GM04503 (cell line): ENCODE results near the gene SLC39A13.

Experiments used
- DNase-seq: peaks from one replicate; pipeline ENCODE4 v3.0.0-alpha.2; 2012; ENCODE audit warnings: low read depth

The SLC39A13 gene

DNA sequence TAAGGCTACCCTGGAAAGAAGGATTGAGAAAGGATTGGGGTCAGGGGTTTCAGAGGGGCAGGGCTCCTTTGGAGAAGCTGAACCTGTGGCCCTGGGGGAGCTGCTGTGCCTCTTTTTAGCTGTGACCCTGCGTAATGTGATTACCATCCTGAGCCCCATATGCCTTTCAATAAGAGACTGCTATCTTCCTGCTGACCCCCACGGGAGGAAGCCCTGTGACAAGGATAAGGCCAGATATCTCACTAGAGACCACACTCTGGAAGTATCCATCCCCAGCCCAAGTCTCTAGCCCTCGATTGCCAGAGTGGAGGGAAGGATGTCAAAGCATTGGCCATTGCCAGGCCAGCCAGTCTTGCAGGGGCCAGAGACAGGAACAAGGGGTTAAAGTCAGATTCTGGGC lies 4.8 kb upstream of the SLC39A13 start:
- DNase-seq = no peak

DNA sequence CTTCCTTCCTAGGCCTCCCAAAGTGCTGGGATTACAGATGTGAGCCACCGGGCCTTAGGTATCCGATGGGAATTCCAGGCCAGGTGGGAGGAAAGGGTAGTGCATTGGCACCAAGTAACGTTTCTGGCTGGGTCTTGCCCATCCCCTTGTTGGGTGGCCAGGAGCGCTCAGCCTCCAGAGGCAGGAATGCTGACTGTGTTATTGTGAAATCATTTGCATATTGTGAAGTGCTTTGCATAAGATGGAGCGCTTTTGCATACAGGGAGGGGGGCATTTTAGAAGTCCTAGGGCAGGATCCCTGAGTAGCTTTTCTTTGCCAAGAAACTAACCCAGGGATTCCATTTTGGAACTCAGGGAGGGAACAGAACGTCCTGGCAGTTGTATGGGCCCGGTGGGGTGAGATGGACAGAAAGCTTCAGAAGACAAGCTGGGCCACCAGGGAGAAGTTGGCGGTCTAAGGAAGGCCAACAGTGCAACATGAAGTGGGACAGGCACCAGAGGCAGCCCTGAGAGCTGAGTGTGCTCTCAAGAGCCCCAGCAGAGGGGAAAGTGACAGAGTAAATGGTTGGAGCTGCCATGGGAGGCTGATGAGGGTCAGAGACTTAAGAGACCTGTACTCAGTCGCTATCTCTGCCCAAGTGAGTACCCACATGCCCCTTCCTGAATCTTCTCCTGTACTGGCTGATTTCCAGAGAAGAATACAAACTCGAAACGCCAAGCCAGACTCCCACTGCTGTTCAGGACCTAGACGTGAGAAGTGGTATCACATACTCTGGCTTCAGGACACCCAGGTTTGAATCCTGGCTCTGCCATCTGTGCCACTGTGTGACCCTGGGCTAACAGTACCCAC lies 1.3 kb upstream of the SLC39A13 start:
- no peak for DNase-seq

DNA sequence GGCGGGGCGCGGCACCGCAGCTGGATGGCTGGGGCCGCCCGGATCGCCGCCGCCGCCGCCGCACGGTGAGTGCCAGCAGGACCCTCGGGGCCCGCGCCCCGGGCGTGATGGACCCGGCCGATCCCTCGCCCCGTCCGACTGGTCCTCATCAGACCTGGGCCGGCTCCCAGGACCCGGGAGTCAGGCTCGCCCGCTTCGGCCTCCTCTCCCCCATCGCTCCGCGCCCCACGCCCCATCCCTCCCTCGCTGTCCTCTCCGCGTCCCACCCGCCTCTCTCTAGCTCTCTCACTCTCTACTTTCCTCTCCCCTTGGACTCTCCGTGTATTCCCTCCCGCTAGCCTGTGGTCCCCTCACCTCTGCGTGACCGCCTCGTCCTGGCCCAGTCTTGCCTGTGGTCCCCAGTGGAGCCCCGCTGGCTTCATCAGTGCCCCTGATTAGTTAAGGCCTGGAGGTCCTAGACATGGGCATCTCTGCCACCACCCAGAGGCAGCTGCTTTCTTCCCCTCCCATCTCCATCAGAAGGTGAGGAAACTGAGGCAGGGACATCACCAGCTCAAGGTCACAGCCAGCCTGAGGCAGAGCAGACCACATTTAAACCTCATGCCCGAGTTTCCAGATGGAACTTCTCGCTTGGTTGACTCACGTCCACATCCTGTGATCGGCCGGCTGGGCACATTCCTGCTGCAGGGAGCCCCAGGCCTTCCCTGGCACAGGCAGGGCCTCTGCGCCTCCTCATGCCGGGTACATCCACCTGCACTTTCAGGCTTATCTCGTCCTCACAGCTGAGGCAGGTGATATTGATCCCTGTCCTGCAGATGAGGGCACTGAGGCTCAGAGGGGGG lies 429 bp downstream of the SLC39A13 start:
- peak; percentile 56 for DNase-seq

DNA sequence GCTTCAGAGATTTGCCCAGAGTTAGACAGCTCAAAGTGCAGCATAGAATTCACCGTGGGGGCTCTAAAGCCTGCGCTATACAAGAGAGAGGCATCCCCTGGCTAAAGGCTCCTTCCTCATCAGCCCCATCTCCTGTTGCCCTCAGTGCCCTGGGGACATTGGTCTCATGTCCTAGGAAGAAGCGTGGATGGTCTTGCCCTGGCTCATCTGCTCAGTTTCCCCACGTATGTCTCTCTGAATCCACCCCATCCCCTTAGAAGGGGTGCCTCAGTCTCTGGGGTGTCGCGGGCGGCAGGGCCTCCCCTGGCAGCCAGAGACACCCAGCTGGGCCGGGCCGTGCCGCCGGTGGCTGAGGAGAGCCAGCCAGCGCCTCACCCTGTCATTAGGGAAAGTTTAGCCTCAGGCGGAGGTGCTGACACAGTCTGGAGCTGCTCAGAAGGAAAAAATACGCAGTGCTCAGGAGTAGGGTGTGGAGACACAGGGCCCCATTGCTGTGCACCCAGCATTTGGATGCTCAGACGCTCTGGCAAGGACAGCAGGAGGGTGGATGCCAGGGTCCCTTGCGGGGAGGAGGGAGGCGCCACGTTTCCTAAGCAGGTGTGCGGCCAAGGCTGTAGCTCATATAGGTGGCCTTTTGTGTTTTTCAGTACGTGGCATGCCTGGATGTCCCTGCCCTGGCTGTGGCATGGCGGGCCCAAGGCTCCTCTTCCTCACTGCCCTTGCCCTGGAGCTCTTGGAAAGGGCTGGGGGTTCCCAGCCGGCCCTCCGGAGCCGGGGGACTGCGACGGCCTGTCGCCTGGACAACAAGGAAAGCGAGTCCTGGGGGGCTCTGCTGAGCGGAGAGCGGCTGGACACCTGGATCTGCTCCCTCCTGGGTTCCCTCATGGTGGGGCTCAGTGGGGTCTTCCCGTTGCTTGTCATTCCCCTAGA lies 1.3 kb downstream of the SLC39A13 start:
- no peak for DNase-seq

DNA sequence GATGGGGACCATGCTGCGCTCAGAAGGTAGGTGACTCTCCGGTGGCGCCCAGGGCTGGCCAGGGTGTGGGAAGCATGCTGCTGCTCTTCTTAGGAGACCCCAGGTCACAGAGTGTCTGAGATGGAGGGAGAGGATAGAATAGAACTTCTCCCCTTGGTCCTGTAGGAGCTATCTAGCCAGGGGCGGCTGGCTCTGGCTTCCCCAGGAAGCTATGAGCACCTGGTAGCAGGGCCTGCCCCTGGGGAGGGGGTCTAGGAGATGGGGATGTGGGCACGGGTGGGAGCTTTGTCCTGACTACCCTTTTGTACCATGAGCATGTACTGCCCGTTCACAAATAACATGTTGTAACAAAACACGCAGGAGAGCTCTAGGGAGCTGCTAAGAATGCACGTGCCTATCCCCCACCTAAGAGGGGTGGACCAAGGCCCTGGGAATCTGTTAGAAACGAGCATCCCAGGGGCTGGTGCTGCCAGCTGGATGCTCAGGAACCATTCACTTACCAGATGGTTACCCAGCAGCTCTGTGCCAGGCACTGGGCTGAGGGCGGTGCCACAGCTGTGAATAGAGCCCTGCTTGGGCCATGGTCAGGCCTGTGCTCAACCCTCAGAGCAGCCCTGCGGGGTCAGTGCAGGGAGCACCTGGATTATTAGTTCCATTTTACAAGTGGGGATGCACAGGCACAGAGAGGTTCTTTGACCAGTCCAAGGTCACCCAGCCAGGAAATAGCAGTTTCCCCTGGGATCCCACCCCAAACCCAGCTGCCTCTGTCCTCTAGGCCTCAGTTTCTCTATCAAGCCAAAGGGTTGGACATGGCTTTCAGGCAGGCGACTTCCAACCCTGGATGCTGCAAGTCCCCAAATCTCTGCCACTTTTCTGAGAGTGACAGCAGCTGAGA lies 2.2 kb downstream of the SLC39A13 start:
- DNase-seq = no peak

DNA sequence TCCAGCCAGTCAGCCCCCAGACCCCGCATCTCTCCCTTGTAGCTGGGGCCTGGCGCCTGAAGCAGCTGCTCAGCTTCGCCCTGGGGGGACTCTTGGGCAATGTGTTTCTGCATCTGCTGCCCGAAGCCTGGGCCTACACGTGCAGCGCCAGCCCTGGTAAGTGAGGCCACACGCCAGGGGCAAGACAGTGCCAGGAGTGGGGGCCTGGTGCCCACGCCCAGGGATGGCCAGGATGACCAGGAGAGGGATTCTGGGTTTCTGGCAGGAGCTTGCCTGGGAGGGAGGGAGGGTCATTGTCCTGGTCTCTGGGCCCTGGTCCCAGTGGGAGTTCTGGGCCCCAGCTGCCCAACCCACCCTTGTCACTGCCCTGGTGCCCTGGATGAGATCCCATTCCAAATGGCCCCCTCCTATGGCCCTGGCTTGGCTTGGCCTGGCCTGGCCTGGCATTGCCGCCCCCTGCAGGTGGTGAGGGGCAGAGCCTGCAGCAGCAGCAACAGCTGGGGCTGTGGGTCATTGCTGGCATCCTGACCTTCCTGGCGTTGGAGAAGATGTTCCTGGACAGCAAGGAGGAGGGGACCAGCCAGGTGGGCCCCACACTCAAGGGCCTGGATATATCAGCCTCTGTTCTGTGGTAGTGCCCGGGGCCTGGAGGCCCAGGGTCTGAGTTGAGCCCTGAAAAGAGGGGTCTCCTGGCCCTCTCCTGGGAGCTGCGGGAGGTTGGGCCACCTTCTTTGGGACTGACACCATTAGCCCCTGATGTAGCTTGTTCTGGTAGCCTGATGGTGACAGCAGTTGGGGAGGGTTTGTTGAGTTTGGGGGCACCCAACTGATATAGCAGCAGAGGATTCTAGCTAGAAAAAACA lies 3.7 kb downstream of the SLC39A13 start:
- DNase-seq = no peak

DNA sequence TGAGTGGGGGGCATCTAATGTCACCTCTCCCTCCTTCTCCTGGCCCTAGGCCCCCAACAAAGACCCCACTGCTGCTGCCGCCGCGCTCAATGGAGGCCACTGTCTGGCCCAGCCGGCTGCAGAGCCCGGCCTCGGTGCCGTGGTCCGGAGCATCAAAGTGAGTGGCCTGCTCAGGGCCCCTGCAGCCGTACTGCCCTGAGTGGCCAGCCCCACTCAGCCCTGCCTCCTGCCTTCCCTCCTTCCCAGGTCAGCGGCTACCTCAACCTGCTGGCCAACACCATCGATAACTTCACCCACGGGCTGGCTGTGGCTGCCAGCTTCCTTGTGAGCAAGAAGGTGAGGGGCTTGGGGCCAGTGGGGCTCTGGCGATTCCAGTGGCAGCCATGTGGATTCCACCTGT lies 5.0 kb downstream of the SLC39A13 start:
- no peak for DNase-seq

DNA sequence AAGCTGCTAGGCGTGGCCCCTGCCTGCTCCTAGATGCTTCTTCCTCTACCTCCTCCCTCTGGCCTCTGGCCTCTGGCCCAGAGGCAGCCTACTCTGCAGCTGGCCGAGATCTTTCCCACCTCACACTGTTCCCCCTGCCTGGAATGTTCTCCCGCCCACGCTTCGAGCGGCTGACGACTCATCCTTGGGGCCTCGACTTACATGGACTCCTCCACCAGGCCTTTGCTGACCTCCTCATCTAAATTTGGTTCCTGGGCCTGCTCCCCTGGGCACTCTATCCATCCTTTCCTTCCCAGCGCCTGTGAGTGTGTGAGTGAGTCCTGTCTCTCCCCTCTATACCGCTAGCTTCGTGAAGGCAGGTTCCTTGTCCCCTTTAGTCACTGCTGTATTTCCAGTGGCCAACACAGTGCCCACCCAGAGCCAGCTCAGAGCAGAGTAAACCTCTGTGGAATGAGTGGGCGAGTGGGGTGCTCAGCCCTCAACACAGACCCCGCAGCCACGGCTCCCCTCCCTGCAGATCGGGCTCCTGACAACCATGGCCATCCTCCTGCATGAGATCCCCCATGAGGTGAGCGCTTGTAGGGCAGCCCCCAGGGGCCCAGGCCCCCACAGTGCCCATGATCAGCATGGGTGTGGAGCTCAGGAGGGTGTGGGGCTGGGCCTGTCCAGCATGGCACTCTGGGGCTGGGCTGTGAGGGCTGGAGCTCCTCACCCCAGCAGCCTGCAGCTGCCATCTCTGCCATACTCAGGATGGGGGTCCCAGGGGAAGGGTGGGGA lies 5.7 kb downstream of the SLC39A13 start:
- no peak for DNase-seq

DNA sequence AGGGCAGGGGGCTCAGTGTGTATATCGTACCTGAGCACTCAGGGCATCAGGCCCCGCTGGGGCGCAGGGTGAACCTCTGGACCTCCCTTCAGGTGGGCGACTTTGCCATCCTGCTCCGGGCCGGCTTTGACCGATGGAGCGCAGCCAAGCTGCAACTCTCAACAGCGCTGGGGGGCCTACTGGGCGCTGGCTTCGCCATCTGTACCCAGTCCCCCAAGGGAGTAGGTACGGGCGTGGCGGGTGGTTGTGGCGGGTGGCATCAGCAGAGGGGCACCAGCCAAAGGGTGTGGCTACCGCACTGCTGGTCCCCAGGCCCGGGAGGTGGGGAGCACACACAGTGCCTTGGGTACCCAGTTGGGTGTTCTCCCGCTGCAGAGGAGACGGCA lies 6.3 kb downstream of the SLC39A13 start:
- no peak for DNase-seq

DNA sequence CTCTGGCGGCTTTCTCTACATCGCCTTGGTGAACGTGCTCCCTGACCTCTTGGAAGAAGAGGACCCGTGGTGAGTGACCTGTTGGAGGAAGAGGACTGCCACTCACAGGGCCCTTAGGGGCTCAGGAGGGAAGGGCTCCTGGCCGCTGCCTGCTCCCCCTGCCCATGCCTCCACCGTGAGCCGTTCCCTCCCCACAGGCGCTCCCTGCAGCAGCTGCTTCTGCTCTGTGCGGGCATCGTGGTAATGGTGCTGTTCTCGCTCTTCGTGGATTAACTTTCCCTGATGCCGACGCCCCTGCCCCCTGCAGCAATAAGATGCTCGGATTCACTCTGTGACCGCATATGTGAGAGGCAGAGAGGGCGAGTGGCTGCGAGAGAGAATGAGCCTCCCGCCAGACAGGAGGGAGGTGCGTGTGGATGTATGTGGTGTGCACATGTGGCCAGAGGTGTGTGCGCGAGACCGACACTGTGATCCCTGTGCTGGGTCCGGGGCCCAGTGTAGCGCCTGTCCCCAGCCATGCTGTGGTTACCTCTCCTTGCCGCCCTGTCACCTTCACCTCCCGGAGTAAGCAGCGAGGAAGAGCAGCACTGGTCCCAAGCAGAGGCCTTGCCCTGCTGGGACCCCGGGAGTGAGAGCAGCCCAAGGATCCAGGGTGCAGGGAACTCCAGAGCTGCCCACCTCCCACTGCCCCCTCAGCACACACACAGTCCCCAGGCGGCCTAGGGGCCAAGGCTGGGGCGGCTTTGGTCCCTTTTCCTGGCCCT lies 6.9 kb downstream of the SLC39A13 start:
- DNase-seq = no peak

DNA sequence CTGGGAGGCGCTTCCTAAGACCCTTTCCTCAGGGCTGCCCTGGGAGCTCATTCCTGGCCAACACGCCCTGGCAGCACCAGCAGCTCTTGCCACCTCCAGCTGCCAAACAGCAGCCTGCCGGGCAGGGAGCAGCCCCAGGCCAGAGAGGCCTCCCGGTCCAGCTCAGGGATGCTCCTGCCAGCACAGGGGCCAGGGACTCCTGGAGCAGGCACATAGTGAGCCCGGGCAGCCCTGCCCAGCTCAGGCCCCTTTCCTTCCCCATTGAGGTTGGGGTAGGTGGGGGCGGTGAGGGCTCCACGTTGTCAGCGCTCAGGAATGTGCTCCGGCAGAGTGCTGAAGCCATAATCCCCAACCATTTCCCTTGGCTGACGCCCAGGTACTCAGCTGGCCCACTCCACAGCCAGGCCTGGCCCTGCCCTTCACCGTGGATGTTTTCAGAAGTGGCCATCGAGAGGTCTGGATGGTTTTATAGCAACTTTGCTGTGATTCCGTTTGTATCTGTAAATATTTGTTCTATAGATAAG lies 7.6 kb downstream of the SLC39A13 start:
- peak; percentile 86 for DNase-seq

DNA sequence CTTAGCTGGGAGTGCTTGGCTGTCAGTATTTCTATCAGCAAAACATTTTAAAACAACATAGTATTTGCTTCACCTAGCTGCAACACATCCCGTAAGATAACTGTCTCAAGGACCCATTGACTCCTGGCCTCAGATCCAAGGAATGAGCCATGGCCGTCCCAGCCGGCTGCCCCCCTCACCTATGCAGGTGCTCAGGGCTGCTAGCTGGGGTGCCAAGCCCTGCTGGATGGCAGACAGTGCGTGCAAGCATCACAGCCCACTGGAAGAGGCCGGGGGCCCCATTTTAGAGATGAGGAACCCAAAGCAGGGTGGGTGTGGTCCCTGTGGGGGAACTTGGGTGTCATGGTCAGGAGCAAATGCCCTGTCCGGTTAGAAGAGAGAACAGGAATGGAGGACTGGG lies 9.3 kb downstream of the SLC39A13 start:
- DNase-seq = no peak

DNA sequence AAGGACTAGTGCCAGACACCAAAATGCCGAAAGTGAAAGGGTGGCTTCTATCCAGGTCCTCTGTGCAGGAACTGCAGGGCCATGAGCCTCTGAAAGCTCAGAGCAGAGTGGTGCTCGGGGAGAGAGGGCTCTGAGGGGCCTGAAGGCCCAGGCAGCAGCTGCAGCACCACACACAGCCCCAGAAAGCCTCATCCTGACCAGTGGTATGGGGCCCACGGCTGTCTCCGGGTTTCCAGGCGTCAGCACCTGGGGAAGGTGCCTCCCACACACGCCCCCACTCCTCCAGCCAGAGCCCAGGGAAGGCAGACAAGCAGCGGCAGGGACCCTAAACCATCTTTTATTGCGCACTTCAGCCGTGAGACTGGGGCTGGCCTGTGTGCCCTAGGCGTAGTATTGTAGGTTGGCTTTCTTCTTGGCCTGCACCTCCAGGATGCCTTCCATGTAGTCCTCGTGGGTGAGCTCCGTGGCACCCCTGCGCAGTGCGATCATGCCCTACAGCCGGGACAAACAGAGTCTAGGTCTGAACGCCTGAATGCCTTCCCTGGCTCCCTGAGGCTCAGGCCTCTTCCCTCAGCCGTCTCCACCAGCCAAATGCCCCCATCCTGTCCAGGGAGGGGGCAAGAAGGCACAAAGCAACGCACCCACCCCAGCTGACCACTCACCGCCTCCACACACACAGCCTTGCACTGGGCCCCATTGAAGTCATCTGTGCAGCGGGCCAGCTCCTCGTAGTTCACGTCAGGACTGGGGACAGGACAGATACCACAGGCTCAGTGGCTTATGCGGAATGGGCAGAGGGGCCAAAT lies 10.3 kb downstream of the SLC39A13 start:
- no peak for DNase-seq

DNA sequence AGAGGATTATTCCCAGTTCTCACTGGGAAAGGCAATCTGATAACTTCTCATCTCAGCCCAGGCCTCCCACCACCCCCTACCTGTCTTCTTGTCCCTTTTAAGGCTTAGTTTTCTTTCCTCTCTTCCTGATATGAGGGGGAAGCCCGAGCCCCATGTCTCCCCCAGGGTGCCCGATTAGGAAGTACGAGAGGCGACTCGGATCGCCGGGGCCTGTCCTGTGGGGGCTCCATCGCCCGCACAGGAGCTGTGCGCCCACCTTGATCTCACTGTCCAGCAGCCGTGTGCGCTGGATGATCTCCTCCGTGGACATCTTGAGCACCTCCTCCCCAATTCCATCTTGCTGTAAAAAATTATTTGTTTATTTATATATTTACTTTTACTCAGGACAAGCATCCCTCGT lies 17.2 kb downstream of the SLC39A13 start:
- no peak for DNase-seq

DNA sequence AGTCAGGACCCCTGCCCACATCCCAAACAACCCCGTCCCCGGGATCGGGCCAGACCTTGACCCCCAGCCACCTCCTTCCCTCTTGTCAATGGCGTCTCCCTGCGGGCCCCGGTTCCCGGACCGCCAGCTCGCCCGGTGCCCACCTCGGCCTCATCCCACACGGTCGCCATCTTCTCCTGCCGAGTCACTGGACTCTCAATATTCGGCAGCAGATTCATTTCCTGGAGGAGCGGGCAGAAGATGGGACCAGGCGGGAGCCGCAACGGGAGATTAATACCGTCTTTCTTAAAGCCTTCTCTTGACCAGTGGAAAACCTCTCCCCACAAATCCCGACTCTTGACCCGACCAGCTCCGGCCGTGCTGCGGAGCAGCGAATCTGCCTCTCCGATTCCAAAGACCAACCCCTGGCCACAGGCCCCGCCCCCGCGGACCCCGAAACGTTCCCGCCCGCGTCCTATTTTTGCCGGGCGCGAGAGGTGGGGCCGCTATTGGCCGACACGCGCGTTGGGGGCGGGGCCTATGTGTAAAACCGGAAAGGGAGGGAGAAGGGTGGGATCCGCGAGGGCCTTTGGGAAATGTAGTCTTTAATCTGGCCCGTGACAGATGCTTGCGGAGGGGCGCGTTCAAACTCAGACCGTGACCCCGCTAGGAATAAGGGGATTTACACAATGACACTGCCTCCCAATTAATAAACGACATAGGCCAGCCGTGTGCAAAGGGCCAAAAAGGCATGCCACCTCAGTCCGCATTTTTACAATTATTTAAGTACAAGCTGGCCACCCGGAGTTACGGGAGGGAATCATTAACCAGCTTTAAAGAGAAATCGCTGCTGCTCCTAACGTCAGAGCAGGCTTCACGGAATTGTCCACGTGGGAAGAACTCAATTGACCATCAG lies 17.9 kb downstream of the SLC39A13 start, which contains the start of gene PSMC3:
Gene PSMC3 (minus strand): TSS at position 378 of the 895 bp plus-strand sequence. CDS start 160 bp downstream, at position 218.
- DNase-seq = peak; percentile 68

DNA sequence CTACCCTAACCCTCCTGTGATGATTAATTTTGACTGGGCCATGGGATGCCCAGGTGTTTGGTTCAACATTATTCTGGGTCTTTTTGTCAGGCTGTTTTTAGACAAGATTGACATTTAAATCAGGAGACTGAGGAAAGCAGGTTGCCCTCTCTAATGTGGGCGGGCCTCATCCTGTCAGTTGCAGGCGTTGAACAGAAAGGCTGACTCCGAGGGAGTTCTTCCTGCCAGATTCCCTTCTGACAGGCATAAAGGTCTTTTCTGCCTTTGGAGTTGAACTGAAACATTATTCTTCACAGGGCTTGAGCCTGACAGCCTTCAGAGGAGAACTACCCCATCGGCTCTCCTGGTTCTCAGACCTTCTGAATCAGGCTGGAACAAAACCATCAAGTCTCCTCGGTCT lies 22.1 kb downstream of the SLC39A13 start:
- no peak for DNase-seq
